ENCODE measurements around the gene DLG2. TPM values are rescaled to one million over a fixed set of nuclear protein-coding genes. Genes with fewer than 3 reads are reported as not detected.

The DLG2 gene
- total and polyA plus RNA-seq, 2 of the 4 experiments (the other 2 are of a cell fraction), result 0.31 to 0.36 TPM

DNA sequence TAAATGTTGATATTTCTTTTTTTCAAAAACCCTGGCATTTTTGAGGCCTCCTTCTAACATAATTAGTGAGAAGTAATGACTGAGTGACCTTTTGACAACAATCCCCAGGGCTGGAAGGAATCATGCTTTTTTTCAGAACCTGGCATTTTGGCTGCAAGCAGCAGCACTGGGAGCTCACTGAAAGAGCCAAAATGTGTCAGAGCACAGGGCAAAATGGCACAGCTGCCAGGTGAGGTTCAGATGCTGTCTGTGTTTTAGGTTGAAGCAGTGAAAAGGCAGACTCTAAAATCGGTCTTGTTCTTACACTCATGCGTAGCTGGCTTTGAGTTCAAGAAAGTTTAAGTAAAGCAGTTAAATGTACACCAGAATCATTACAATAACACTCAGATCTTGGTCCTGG lies 1063.8 kb downstream of the DLG2 start (continued):
- no peak for TF ChIP-seq BHLHE40 (IDR thresholded peaks at IDR 0.05; ENCODE audit: low read depth, low read length)
- no peak for TF ChIP-seq RCOR1 (IDR thresholded peaks at IDR 0.05; ENCODE audit: insufficient replicate concordance, low read length)
- no peak for TF ChIP-seq CHD1 (IDR thresholded peaks at IDR 0.05; ENCODE audit: low read depth, low read length)

DNA sequence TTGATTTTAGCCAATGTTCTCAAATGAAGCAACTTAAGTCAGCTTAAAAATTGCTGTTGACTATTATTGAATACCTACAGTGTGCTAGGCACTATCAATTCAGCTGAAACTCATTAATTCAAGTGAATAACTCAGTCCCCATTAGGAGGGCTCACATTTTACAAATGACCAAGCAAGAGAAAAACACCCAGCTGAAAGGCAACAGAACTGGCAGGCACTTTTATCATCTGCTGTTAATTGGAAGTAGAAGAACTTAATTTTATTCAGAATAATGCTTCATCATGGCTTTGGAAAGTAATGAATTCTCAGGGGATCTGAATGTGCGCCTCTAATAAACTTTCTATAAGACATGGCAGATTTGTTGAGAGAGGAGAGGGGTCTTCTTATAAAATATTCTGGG lies 1066.9 kb downstream of the DLG2 start:
- ATAC-seq (ENCODE audit: low read depth) (no peak), DNase-seq (no peak)
- Histone ChIP-seq H3K9me3 (ENCODE audit: control insufficient read depth, insufficient read depth, low read length) (no peaks in the 10 kb centered on the region), H2BK120ac (ENCODE audit: low read depth, low read length) (no peak overlapping the region), H2BK5ac (ENCODE audit: low read depth, low read length, poor library complexity, severe bottlenecking) (no peak overlapping the region), H3K9me1 (ENCODE audit: insufficient read depth, low read length) (no peaks in the 10 kb centered on the region), H3K27me3 (ENCODE audit: control insufficient read depth, insufficient read depth, low read length) (no peaks in the 10 kb centered on the region), H3K4ac (ENCODE audit: low read depth, low read length) (no peak overlapping the region), H2AFZ (replicated peaks; ENCODE audit: low read length, poor library complexity) (no peak overlapping the region), H3K36me3 (ENCODE audit: control insufficient read depth, insufficient read depth, low read length) (no peaks in the 10 kb centered on the region), H3K9ac (ENCODE audit: low read depth, low read length) (no peak overlapping the region), H2AK9ac (replicated peaks; ENCODE audit: low read depth, low read length, poor library complexity) (no peak overlapping the region), H3K4me2 (ENCODE audit: low read depth, low read length) (no peak overlapping the region), H3K27ac (ENCODE audit: insufficient read depth, low read length) (no peak overlapping the region), H3K4me3 (ENCODE audit: insufficient read depth, low read depth, low read length) (no peak overlapping the region), H3K56ac (ENCODE audit: extremely low read depth, insufficient read depth, low read length) (no peak overlapping the region), H2BK15ac (ENCODE audit: low read depth, low read length) (no peak overlapping the region), H3K23ac (ENCODE audit: low read depth, low read length) (no peak overlapping the region), H3K4me1 (ENCODE audit: control insufficient read depth, insufficient read depth, low read length) (no peaks in the 10 kb centered on the region), H4K5ac (ENCODE audit: low read depth, low read length) (no peak overlapping the region), H4K8ac (ENCODE audit: low read depth in 2 of 2, low read length in 2 of 2) (no peak overlapping the region), H2BK20ac (ENCODE audit: low read depth, low read length) (no peak overlapping the region), H3K18ac (ENCODE audit: low read depth, low read length) (no peak overlapping the region), H3K14ac (replicated peaks; ENCODE audit: low read depth, low read length) (no peak overlapping the region), H4K20me1 (ENCODE audit: insufficient read depth, low read length) (no peaks in the 10 kb centered on the region), H4K91ac (ENCODE audit: insufficient read depth, low read depth, low read length) (no peak overlapping the region), H3K79me1 (ENCODE audit: low read depth in 1 of 2, low read length in 2 of 2) (no peaks in the 10 kb centered on the region), H2AK5ac (ENCODE audit: low read depth, low read length) (no peak overlapping the region)
- no CpG with 5 or more reads among the region's 1 CpG for WGBS, 2 experiments (ENCODE audit: extremely low coverage in 2 of 2, insufficient read length in 1 of 2)
- ChIA-PET CTCF (interaction anchor here (0.9 kb wide), 1 partner anchor 20 kb away, joined by 3 read pairs; no protein-coding TSS in a partner anchor), POLR2A (ENCODE audit: unreplicated experiment) (no interaction called here)
- intact Hi-C loops (cut with micrococcal nuclease), result loop anchor here (5.0 kb wide), 1 partner anchor 1878 kb away; no protein-coding TSS in a partner anchor
- no peak for TF ChIP-seq RCOR1 (IDR thresholded peaks at IDR 0.05; ENCODE audit: insufficient replicate concordance, low read length)
- no peak for TF ChIP-seq BHLHE40 (IDR thresholded peaks at IDR 0.05; ENCODE audit: low read depth, low read length)
- no TSS peak for BruUV-seq (replicated peaks)
- in situ Hi-C loops (cut with MboI; ENCODE audit: low sequenced_read_pairs), result loop anchor here (10.0 kb wide), 1 partner anchor 725 kb away; no protein-coding TSS in a partner anchor
- dilution Hi-C loops (cut with HindIII; ENCODE audit: low sequenced_read_pairs, unreplicated experiment), result no loop called here

Data from IMR-90 (cell line).